HUES64 (cell line): ENCODE results near the gene S100P.

ENCODE experiments used
- H3K27ac ChIP-seq: 2 replicates; pipeline ENCODE4 v1.7.0; 2013; ENCODE audit warnings: low read depth, low read length, inconsistent platforms
- H3K27me3 ChIP-seq: 2 replicates; pipeline ENCODE4 v1.6.1; 2013; ENCODE audit warnings: mild to moderate bottlenecking, low read length; ENCODE audit not compliant: insufficient read depth
- H3K36me3 ChIP-seq: 2 replicates; pipeline ENCODE4 v1.6.1; 2013; ENCODE audit warnings: mild to moderate bottlenecking, low read length; ENCODE audit not compliant: insufficient read depth
- H3K4me1 ChIP-seq: 2 replicates; pipeline ENCODE4 v1.6.1; 2013; ENCODE audit warnings: mild to moderate bottlenecking, low read length, moderate library complexity; ENCODE audit not compliant: insufficient read depth
- H3K4me3 ChIP-seq: 2 replicates; pipeline ENCODE4 v1.5.1; 2013; ENCODE audit warnings: mild to moderate bottlenecking, low read length, moderate library complexity
- H3K9ac ChIP-seq: 2 replicates; pipeline ENCODE4 v1.6.1; 2013; ENCODE audit warnings: mild to moderate bottlenecking, low read depth, low read length
- H3K9me3 ChIP-seq: 2 replicates; pipeline ENCODE4 v1.6.1; 2013; ENCODE audit warnings: low read depth, low read length; ENCODE audit not compliant: insufficient read depth
- WGBS: fragments of 150-250, 120-280 bp; methylation state at CpG from one replicate; pipeline ENCODE4 v1.1.7; 2013; ENCODE audit warnings: missing lambda C conversion rate; 5-methylcytosine and 5-hydroxymethylcytosine counted together

Gene S100P

GRCh38 chr4:6701371-6701770 is 7.7 kb downstream of the S100P start:
- H3K36me3 ChIP-seq, result peaks cover 23% of the 10 kb centered on the region
- 74% methylated on average over 13 of the region's 13 CpGs for WGBS

GRCh38 chr4:6702761-6703160 is 9.1 kb downstream of the S100P start:
- no peak overlapping the region for H3K4me3 ChIP-seq
- 0 out of 2 replicates have a peak, but pooled peaks cover 8% of the 10 kb centered on the region for H3K9me3 ChIP-seq
- no peak overlapping the region for H3K27ac ChIP-seq
- H3K4me1 ChIP-seq, result peaks cover 8% of the 10 kb centered on the region
- H3K27me3 ChIP-seq, result no peaks in the 10 kb centered on the region
- peaks cover 29% of the 10 kb centered on the region for H3K36me3 ChIP-seq
- 0% methylated on average over 1 of the region's 1 CpG for WGBS
- H3K9ac ChIP-seq, result no peak overlapping the region

More at GRCh38 chr4:6701371-6701770, 7.7 kb downstream of the S100P start:
- Histone ChIP-seq H3K27me3 (no peaks in the 10 kb centered on the region), H3K4me3 (no peak overlapping the region), H3K4me1 (no peaks in the 10 kb centered on the region), H3K9ac (no peak overlapping the region), H3K27ac (no peak overlapping the region), H3K9me3 (0 out of 2 replicates have a peak, but pooled peaks cover 8% of the 10 kb centered on the region)

- no peak overlapping the region for H3K9ac ChIP-seq
- H3K4me3 ChIP-seq, result no peak overlapping the region
- peaks cover 17% of the 10 kb centered on the region for H3K4me1 ChIP-seq
- no peak overlapping the region for H3K27ac ChIP-seq
- 88% methylated on average over 3 of the region's 3 CpGs for WGBS
- 0 out of 2 replicates have a peak, but pooled peaks cover 8% of the 10 kb centered on the region for H3K9me3 ChIP-seq
- peaks cover 33% of the 10 kb centered on the region for H3K36me3 ChIP-seq
- no peaks in the 10 kb centered on the region for H3K27me3 ChIP-seq
Measured at GRCh38 chr4:6703786-6704185, 10.1 kb downstream of the S100P start.

- H3K9ac ChIP-seq, result no peak overlapping the region
- no peak overlapping the region for H3K4me3 ChIP-seq
- 92% methylated on average over 2 of the region's 2 CpGs for WGBS
- H3K27me3 ChIP-seq, result no peaks in the 10 kb centered on the region
- 0 out of 2 replicates have a peak, but pooled peaks cover 8% of the 10 kb centered on the region for H3K9me3 ChIP-seq
- peaks cover 27% of the 10 kb centered on the region for H3K36me3 ChIP-seq
- H3K4me1 ChIP-seq, result peaks cover 17% of the 10 kb centered on the region
- H3K27ac ChIP-seq, result no peak overlapping the region
Measured at GRCh38 chr4:6705646-6706045, 12.0 kb downstream of the S100P start.

GRCh38 chr4:6706173-6706572 is 12.5 kb downstream of the S100P start:
- Histone ChIP-seq H3K27ac (no peak overlapping the region), H3K9ac (no peak overlapping the region), H3K27me3 (no peaks in the 10 kb centered on the region; the same call in 1 of the 2 replicates), H3K36me3 (peaks cover 26% of the 10 kb centered on the region), H3K9me3 (0 out of 2 replicates have a peak, but pooled peaks cover 8% of the 10 kb centered on the region), H3K4me1 (peaks cover 17% of the 10 kb centered on the region), H3K4me3 (no peak overlapping the region)
- WGBS, result 92% methylated on average over 3 of the region's 5 CpGs

GRCh38 chr4:6709230-6710114 is 15.8 kb downstream of the S100P start, which contains the start of gene MRFAP1L1:
Gene MRFAP1L1 (minus strand): TSS chr4:6709865. CDS start chr4:6709629, 236 bp downstream.
- Histone ChIP-seq H3K27me3 (peaks cover 16% of the 10 kb centered on the region), H3K36me3 (peaks cover 17% of the 10 kb centered on the region), H3K4me3 (peak within 1 kb of the TSS; percentile 77), H3K9me3 (no peaks in the 10 kb centered on the region), H3K9ac (peak within 1 kb of the TSS; percentile 79), H3K27ac (peak within 1 kb of the TSS; percentile 61), H3K4me1 (peaks cover 17% of the 10 kb centered on the region)
- under 1% methylated on average over 72 of the region's 72 CpGs for WGBS

- Histone ChIP-seq H3K27ac (no peak overlapping the region), H3K9me3 (no peaks in the 10 kb centered on the region), H3K9ac (peak overlapping the region; percentile 45; the same call in 1 of the 2 replicates), H3K4me3 (peak overlapping the region; percentile 77), H3K27me3 (peaks cover 21% of the 10 kb centered on the region), H3K4me1 (peaks cover 17% of the 10 kb centered on the region), H3K36me3 (peaks cover 15% of the 10 kb centered on the region)
- whole genome bisulfite sequencing, result 18% methylated on average over 5 of the region's 6 CpGs
Measured at GRCh38 chr4:6710282-6710681, 16.6 kb downstream of the S100P start.

- Histone ChIP-seq H3K9me3 (no peaks in the 10 kb centered on the region), H3K4me3 (no peak overlapping the region), H3K36me3 (peaks cover 10% of the 10 kb centered on the region), H3K4me1 (peaks cover 17% of the 10 kb centered on the region), H3K9ac (no peak overlapping the region), H3K27ac (no peak overlapping the region), H3K27me3 (peaks cover 21% of the 10 kb centered on the region)
- WGBS, result 97% methylated on average over 2 of the region's 2 CpGs
Measured at GRCh38 chr4:6710996-6711395, 17.3 kb downstream of the S100P start.

- Histone ChIP-seq H3K27me3 (peaks cover 21% of the 10 kb centered on the region), H3K9ac (no peak overlapping the region), H3K9me3 (no peaks in the 10 kb centered on the region), H3K4me3 (no peak overlapping the region), H3K36me3 (no peaks in the 10 kb centered on the region), H3K27ac (no peak overlapping the region), H3K4me1 (peaks cover 8% of the 10 kb centered on the region)
- WGBS, result 80% methylated on average over 1 of the region's 1 CpG
Measured at GRCh38 chr4:6714954-6715353, 21.3 kb downstream of the S100P start.

- Histone ChIP-seq H3K4me3 (peak overlapping the region; percentile 93), H3K4me1 (peaks cover 8% of the 10 kb centered on the region), H3K9ac (0 out of 2 replicates have a peak overlapping the region, but pooled peaks have one; percentile 4), H3K27ac (no peak overlapping the region), H3K27me3 (peaks cover 21% of the 10 kb centered on the region), H3K36me3 (no peaks in the 10 kb centered on the region), H3K9me3 (no peaks in the 10 kb centered on the region)
- 23% methylated on average over 9 of the region's 9 CpGs for WGBS
Measured at GRCh38 chr4:6715704-6716017, 22.0 kb downstream of the S100P start.

- Histone ChIP-seq H3K9ac (peak within 1 kb of the TSS; percentile 87), H3K4me3 (peak within 1 kb of the TSS; percentile 93), H3K27ac (peak within 1 kb of the TSS; percentile 28), H3K4me1 (peaks cover 8% of the 10 kb centered on the region), H3K36me3 (no peaks in the 10 kb centered on the region), H3K9me3 (no peaks in the 10 kb centered on the region), H3K27me3 (peaks cover 21% of the 10 kb centered on the region)
- under 1% methylated on average over 109 of the region's 109 CpGs for WGBS
Measured at GRCh38 chr4:6716018-6716911, 22.6 kb downstream of the S100P start, which contains the start of gene BLOC1S4. Gene BLOC1S4 (plus strand): TSS chr4:6716174. CDS start chr4:6716210, 36 bp downstream.
